ENCODE data around the gene MYO3B. TPM values are rescaled to one million over a fixed set of nuclear protein-coding genes. Genes with fewer than 3 reads are reported as not detected.

Gene MYO3B
- polyA plus RNA-seq, 2 of the 4 experiments (the other 2 are of a cell fraction): 0.01 TPM; not detected in 1

DNA sequence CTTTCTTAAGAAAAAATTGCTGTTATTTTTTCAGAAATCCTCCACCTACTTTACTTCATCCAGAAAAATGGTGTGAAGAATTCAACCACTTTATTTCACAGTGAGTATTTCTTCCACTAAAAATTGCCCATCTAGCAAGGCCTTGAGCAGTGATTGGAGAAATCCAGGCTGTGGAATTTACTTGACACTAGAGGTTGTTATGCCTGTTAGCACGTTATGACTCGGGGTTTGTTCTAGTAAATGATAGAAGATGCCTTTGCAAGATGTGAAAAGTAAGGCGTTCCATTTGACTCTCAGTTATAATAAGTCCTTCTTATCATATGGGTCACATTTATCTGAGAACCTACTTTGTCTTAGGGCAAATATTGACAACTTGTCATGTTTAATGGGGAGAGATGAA lies 157.4 kb downstream of the MYO3B start:
- no peak overlapping the region for H3K4me3 ChIP-seq
- no peaks in the 10 kb centered on the region for H3K9me3 ChIP-seq
- WGBS (ENCODE audit: missing lambda C conversion rate): 4% methylated on average over 3 of the region's 3 CpGs
- ChIA-PET CTCF (no interaction called here), POLR2A (no interaction called here)
- FAIRE-seq: no peak
- no peak for DNase-seq (ENCODE audit: low read depth in 1 of 2, low spot score in 1 of 2)
- ATAC-seq: no peak
- TF ChIP-seq, protein P1, sequence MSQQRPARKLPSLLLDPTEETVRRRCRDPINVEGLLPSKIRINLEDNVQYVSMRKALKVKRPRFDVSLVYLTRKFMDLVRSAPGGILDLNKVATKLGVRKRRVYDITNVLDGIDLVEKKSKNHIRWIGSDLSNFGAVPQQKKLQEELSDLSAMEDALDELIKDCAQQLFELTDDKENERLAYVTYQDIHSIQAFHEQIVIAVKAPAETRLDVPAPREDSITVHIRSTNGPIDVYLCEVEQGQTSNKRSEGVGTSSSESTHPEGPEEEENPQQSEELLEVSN (IDR thresholded peaks at IDR 0.05; ENCODE audit: borderline replicate concordance, low read depth): no peak
- TF ChIP-seq MYC (IDR thresholded peaks at IDR 0.05; ENCODE audit: borderline replicate concordance, low read length): no peak
- TF ChIP-seq KDM5A (IDR thresholded peaks at IDR 0.05): no peak
- TF ChIP-seq CEBPB (IDR thresholded peaks at IDR 0.05): no peak
- TF ChIP-seq TP53 (CRISPR knock-in tag; IDR thresholded peaks at IDR 0.05): no peak
- TF ChIP-seq, protein P2, sequence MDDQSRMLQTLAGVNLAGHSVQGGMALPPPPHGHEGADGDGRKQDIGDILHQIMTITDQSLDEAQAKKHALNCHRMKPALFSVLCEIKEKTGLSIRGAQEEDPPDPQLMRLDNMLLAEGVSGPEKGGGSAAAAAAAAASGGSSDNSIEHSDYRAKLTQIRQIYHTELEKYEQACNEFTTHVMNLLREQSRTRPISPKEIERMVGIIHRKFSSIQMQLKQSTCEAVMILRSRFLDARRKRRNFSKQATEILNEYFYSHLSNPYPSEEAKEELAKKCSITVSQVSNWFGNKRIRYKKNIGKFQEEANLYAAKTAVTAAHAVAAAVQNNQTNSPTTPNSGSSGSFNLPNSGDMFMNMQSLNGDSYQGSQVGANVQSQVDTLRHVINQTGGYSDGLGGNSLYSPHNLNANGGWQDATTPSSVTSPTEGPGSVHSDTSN (IDR thresholded peaks at IDR 0.05): no peak
- no peak for TF ChIP-seq ZC3H11A (IDR thresholded peaks at IDR 0.05)
- TF ChIP-seq FOXS1 (CRISPR knock-in tag; IDR thresholded peaks at IDR 0.05): no peak
- no peak for TF ChIP-seq SMC3 (IDR thresholded peaks at IDR 0.05)
- no peak for TF ChIP-seq CHD2 (IDR thresholded peaks at IDR 0.05; ENCODE audit: low read length, partially characterized antibody)
- TF ChIP-seq ZNF302 (CRISPR knock-in tag; IDR thresholded peaks at IDR 0.05): no peak
- TF ChIP-seq RARB (CRISPR knock-in tag; IDR thresholded peaks at IDR 0.05): no peak
- TF ChIP-seq HOXA7 (CRISPR knock-in tag; IDR thresholded peaks at IDR 0.05): no peak
- no peak for TF ChIP-seq ZSCAN20 (CRISPR knock-in tag; IDR thresholded peaks at IDR 0.05)
- H3K27ac ChIP-seq: no peak overlapping the region
- H3K4me1 ChIP-seq: no peaks in the 10 kb centered on the region
- no peak overlapping the region for H3K4me2 ChIP-seq

DNA sequence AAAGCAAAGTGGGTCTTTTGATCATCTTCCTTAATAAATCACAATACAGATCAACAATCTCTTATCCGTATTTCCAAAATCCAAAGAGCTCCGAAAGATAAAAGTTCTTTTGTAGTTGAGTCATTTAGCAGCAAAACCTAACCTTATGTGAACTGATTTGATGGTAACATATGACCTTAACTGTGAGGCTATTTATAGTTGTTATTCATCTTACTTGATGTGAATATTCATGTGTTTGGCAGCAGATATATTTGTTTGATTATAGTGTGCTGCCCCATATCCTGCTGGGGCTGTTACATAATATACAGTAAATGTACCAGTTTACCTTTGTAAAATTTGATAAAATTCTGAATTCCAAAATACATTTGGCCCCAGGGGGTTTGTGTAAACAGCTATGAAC lies 158.5 kb downstream of the MYO3B start:
- no peak for ATAC-seq
- no peak overlapping the region for H3K4me2 ChIP-seq
- no peak overlapping the region for H3K27ac ChIP-seq
- H3K4me1 ChIP-seq: no peaks in the 10 kb centered on the region
- DNase-seq (ENCODE audit: low read depth in 1 of 2, low spot score in 1 of 2): no peak
- H3K9me3 ChIP-seq: no peaks in the 10 kb centered on the region
- ChIA-PET CTCF (interaction anchor here (0.8 to 1.4 kb wide), 3 partner anchors 13 to 480 kb away, joined by 3 to 4 read pairs (median 3); partner anchors contain the start of gene GAD1), POLR2A (no interaction called here)
- no peak overlapping the region for H3K4me3 ChIP-seq
- WGBS (ENCODE audit: missing lambda C conversion rate): 69% methylated on average over 2 of the region's 2 CpGs
- TF ChIP-seq, protein P3, sequence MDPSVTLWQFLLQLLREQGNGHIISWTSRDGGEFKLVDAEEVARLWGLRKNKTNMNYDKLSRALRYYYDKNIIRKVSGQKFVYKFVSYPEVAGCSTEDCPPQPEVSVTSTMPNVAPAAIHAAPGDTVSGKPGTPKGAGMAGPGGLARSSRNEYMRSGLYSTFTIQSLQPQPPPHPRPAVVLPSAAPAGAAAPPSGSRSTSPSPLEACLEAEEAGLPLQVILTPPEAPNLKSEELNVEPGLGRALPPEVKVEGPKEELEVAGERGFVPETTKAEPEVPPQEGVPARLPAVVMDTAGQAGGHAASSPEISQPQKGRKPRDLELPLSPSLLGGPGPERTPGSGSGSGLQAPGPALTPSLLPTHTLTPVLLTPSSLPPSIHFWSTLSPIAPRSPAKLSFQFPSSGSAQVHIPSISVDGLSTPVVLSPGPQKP (IDR thresholded peaks at IDR 0.05; ENCODE audit: low read depth, low read length): no peak
- TF ChIP-seq CBX2 (IDR thresholded peaks at IDR 0.05; ENCODE audit: borderline replicate concordance, low read depth) (no peak), FOSL2 (IDR thresholded peaks at IDR 0.05) (no peak), FOSL2 (CRISPR knock-in tag; IDR thresholded peaks at IDR 0.05) (no peak), CHD2 (IDR thresholded peaks at IDR 0.05; ENCODE audit: low read length, partially characterized antibody) (no peak), FOSB (CRISPR knock-in tag; IDR thresholded peaks at IDR 0.05) (no peak), RCOR1 (IDR thresholded peaks at IDR 0.05; ENCODE audit: low read depth, low read length) (no peak), SREBF2 (IDR thresholded peaks at IDR 0.05) (no peak), HDAC2 (IDR thresholded peaks at IDR 0.05) (no peak), TP53 (CRISPR knock-in tag; IDR thresholded peaks at IDR 0.05) (no peak), HOXB5 (CRISPR knock-in tag; IDR thresholded peaks at IDR 0.05) (no peak), NR3C1 (IDR thresholded peaks at IDR 0.05) (no peak), EHF (CRISPR knock-in tag; IDR thresholded peaks at IDR 0.05) (no peak), HOXA7 (CRISPR knock-in tag; IDR thresholded peaks at IDR 0.05) (no peak), POLR2AphosphoS2 (conservative IDR thresholded peaks at IDR 0.05; ENCODE audit: low read length) (no peak), HOXB13 (CRISPR knock-in tag; IDR thresholded peaks at IDR 0.05; ENCODE audit: low read depth) (no peak), NPAS2 (CRISPR knock-in tag; IDR thresholded peaks at IDR 0.05; ENCODE audit: borderline replicate concordance) (no peak)
- TF ChIP-seq, protein P1 (IDR thresholded peaks at IDR 0.05; ENCODE audit: borderline replicate concordance, low read depth): no peak
- TF ChIP-seq, protein P4, sequence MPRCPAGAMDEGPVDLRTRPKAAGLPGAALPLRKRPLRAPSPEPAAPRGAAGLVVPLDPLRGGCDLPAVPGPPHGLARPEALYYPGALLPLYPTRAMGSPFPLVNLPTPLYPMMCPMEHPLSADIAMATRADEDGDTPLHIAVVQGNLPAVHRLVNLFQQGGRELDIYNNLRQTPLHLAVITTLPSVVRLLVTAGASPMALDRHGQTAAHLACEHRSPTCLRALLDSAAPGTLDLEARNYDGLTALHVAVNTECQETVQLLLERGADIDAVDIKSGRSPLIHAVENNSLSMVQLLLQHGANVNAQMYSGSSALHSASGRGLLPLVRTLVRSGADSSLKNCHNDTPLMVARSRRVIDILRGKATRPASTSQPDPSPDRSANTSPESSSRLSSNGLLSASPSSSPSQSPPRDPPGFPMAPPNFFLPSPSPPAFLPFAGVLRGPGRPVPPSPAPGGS (IDR thresholded peaks at IDR 0.05): no peak
- FAIRE-seq: no peak
